GM21515 (cell line): ENCODE results near the gene CLNK.
A peak's percentile ranks its signal among the peaks of the same experiment; 100 is the strongest.

ENCODE experiments used
- ATAC-seq: cut with Tn5 transposase; IDR thresholded peaks from one replicate; pipeline ENCODE4 v1.9.1; 2021; ENCODE audit not compliant: unreplicated experiment

Gene CLNK

DNA sequence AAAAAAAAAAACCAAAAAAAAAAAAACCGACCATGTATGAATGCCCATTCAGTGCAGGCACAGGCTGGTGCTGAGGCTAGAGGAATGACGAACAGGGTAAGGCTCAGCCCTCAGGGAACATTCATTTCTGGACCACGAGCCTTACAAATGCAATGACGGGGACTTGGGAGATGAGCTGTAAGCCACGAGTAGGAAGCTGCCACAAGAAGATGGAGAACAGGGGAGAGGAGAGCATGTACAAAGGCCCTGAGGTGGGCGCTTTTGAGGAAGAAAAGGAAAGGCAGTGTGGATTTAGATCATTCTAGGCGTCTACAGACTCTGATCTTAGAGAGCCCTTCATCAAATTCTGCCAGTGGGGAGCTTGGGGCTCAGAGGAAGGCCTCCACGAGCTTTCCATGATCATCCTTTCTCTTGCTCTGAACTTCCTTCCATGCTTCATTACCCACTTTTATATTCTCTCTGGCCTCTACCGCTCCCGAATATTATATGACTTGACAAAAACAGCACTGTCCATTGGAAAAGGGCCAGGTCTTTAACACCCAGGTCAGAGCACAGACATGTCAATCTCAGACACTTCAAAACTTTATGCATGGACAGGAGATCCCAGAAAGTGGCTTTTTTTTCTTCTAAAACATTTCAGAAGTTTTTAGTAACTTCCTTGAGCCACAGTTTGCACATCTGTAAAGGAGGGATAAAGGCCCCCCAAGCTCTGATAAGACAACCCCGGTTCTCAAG is 224.1 kb downstream of the CLNK start:
- ATAC-seq, result no peak

DNA sequence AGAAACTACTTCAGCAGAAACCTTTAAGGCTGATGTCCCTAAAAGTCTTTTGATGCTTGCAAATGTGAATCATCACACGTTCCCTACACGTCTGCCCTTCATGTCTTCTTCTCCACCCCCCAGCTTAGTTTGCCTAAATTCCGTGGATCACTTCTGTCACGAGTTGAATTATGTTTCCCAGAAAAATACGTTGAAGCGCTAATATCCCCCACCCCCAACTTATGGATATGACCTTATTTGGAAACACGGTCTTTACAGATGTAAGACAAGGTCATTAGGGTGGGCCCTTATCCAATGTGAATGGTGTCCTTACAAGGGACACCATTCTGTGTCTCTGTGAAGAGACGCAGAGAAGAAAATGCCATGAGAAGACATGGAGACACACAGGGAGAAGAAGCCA is 225.3 kb downstream of the CLNK start:
- ATAC-seq, result no peak

DNA sequence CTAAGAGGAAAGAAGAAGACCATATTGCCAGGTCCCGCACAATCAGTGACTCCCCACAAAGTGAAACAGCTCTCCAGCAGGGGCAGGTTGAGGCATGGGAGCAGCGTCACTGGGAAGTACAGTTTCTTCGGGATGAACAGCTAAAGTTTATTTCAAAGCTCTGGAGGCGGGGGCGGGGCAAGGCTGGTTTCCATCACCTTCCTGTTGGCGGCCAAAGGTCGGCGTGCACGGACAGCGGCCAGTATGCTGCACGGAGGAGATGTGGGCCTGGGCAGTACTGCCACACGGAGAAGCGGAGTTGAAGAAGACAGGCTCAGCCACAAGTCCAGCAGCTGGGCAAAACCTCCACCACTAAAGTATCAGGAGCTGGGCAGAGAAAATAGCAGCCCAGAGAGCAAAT is 226.4 kb downstream of the CLNK start:
- no peak for ATAC-seq

DNA sequence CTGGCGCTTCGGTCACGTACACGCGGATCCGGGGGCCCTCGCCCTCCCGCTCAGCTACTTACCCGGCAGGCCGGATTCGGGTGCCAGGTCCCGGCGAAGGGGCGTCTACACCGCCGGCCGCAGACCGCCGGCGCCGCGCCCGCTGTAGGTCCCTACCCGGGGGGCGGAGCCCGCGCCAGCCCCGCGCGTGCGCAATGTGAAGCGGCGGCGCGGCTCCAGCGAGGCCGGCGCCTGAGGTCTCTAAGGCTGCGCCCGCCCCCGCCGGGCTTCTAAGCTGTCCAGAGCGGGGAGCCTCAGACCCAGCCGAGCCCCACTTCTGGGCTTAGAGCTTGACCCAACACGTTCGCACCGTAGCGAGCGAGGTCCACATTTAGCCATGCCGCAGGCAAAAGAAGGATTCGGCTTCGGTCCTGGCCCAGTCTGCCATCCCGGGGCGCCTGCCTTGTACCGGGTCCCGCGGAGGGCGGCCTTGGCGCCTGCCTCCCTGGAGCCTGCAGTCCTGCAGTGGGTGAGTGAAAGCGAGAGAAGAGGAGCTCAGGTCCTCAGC is 227.2 kb downstream of the CLNK start, which contains the start of gene ZNF518B:
Gene ZNF518B, minus strand, starts transcription at position 172 of the 547 bp plus-strand sequence. CDS start 11,098 bp downstream, outside the sequence.
- ATAC-seq, result peak; percentile 80

DNA sequence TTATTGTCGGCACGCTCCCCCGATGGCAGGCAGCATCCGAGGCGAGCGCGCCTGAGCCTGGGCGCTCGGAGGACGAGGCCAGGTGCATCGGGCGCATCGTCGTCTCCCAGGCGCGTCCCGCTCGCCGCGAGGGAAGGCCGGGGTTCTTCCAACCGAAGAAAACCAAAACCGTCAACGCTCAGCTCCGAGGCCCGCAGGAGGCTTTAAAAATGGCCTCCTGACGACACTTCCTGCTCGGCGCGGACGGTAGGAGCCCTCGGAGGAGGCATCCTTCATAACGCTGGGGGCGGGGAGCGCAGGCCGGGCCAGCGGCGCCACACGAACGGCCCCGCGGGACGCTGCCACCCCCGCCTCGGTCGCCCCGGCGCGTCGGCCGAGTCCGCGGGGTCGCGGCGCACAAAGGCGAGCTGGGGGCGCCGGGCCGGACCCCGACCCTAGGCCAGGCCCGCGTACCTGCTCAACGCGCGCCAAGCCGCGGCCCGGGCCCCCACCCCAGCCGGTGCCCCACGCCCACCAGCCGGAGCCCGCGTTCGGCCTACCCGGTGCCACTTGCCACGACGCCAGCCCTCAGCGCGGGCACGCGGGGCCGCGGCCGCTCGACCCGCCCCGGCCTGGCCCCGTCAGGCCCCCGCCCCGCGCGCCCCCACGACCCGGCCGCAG is 227.8 kb downstream of the CLNK start:
- peak; percentile 63 for ATAC-seq

DNA sequence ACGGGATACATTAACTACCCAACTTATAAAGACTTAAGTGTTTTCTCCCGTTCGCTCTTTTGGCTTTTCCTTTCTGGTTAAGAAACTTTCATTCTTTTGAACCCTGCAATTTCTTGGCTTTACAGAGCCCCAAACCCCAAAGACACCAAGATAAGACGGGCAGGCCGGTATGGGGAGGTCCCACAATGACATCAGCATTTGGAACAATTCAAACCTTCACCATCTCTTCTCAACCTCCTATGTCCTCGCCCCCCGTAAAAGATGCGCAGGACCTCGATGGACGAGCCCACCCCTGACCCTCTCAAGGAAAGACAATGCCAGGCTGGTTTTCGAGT is 228.3 kb downstream of the CLNK start:
- no peak for ATAC-seq

DNA sequence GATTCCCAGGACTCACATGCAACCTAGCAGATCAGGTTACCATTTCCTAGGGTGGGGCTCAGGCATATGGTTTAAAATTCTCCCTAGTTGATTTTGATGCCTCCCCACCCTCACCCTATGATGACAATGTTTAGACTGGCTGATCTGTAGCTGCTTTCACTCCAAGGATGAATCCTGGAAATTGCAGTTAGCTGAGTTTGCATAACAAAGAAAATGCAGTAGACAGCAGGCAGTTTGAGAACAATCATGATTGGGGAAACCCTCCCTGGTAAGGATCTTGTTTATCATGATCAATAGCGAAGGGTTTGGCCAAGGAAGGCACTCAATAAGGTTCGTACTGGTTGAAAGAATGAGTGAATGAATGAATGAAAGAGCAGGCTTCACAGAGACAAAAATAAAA is 229.4 kb downstream of the CLNK start:
- ATAC-seq, result no peak

DNA sequence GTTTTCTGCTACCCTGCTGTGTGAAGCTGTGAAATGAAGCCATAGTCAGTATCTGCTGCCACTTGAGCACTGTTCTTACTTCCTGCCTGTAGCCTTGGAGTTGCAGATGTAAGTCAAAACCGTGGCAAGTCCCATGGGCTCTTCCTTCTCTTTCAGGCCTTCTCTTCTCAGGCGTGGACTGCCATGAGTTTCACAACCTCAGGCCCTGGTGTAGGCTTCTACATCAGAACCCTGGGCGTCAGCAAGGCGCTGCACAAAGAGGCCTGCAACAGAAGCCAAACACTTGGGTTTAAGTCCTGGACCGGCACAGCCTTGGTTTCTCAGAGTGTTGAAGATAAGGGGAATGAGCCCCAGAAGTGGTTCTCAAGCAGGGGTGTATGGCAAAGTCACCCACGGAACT is 229.8 kb downstream of the CLNK start:
- ATAC-seq, result no peak

DNA sequence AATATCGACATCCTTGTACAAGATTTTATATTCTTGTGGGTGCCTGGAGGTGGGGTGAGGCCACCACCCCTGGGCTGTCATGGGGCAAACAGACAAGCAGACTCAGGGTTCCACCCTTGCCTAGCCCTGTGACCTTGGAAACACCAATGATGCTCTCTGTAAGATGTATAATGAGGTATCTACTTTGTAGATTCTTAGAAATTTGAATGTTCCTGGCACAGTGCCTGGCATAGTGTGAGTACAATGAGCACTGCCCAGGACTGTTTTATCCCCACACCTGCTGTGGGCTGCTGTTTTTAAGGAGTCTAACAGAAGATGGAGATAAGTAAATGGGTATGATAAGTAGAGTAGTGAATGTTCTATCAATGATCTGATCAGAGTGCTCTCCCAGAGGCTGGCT is 230.4 kb downstream of the CLNK start:
- ATAC-seq, result no peak

DNA sequence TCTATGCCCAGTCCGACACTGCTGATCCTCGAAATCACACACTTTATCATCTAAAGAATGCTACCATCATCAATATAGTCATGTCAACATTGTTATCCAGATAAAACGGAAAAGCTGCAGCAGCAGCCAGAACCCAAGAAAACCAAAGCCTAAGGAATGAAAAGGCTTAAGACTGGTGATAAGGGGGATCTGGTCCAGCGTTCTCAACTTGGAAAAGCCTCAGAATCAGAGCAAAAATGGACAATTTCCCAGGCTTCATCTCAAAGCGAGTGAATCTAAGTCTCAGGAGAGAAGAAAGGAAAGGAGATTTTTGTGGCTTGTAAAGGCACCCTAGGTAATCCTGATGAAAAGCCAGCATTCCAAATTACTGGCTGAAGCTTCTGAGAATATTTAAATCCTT is 235.6 kb downstream of the CLNK start:
- no peak for ATAC-seq

DNA sequence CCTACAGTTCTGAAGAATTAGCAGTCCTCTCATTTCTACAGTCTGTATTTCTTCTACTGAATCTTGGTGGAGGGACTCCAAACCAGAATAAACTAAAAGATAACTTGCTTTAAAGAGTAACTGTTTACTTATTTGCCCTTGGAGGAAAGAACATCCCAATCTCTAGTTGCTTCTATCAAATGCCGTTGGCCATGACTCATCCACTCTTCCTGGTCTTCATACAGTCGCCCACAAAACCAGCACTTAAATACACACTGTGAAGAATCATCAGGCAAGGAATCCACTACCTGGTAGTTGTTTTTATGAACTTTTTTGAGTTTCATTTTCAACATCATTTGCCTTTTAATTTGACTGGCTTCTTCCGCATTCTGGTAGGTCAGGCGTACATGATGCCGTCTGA is 241.6 kb downstream of the CLNK start:
- ATAC-seq, result no peak

DNA sequence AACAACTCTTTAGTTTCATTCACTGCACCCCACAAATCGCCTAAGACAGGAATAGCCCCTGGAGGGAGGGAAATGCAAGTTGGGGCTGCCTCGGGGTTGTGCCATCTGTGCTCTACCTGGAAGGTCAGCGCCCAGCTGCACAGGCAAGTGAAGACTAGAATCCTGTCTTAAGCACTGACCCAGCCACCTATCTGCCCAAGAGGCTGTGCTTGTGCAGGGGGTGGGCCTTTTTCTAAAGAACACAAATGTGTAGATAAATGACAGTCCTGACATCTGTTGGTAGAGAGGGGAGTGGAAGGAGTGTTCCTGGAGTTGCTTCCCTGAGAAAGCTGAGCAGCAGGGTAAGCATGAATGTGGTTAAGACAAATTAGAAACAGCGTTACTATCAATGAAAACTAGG is 243.1 kb downstream of the CLNK start:
- no peak for ATAC-seq

DNA sequence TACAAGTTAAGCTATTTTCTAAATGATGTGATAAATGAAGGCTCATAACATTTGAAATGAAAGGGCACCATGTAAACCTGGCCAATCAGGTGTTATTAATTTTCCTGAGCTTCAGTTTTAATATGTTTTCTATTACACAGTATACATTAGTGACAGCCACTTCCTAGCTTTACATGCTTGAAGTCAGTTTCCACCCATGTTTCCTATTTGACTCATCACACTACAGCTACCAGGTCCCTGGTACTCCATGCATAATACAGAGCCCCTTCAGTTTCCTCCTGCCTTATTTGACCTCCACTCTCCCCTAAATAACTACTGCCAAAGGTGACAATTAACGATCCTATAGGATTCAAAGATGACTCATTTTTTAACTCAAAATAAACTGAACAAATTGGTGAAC is 245.6 kb downstream of the CLNK start:
- no peak for ATAC-seq

DNA sequence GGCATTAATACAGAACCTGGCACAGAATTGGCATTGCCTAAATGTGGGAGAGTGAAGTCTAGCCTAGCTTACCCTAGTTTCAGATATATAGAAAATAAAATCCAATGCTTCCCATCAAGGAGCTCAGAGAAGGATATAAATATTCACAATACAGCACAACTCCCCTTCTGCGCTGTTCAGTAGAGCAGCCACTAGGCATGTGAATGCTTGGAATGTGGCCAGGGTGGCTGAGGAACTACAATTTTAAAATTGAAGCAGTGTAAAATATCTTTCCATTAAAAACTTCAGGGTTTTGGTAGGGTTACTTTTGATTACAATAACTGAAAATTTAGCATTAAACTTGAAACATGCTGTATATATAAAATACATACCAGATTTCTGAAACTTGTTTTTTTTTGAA is 246.8 kb downstream of the CLNK start:
- no peak for ATAC-seq
